Vagina (tissue), 2 donors: ENCODE measurements around the gene HOXC12.

Experiments
- CTCF ChIP-seq, 3 experiments: fragments of 450-650 bp in 2 of 3; fragments of 200-600 bp in 1 of 3; sonication (generic) in 1 of 3; IDR thresholded peaks; one replicate each; pipeline ENCODE4 v1.5.1; 2017 to 2019; ENCODE audit warnings: antibody characterized with exemption in 3 of 3, mild to moderate bottlenecking in 2 of 3, moderate library complexity in 2 of 3
- POLR2AphosphoS5 ChIP-seq, 2 donors: sonication (generic); formaldehyde crosslinking; IDR thresholded peaks; one replicate each; pipeline ENCODE4 v1.9.0; 2017; ENCODE audit warnings: antibody characterized with exemption in 2 of 2, mild to moderate bottlenecking in 2 of 2, low read depth in 1 of 2; ENCODE audit not compliant: insufficient read depth in 1 of 2

DNA sequence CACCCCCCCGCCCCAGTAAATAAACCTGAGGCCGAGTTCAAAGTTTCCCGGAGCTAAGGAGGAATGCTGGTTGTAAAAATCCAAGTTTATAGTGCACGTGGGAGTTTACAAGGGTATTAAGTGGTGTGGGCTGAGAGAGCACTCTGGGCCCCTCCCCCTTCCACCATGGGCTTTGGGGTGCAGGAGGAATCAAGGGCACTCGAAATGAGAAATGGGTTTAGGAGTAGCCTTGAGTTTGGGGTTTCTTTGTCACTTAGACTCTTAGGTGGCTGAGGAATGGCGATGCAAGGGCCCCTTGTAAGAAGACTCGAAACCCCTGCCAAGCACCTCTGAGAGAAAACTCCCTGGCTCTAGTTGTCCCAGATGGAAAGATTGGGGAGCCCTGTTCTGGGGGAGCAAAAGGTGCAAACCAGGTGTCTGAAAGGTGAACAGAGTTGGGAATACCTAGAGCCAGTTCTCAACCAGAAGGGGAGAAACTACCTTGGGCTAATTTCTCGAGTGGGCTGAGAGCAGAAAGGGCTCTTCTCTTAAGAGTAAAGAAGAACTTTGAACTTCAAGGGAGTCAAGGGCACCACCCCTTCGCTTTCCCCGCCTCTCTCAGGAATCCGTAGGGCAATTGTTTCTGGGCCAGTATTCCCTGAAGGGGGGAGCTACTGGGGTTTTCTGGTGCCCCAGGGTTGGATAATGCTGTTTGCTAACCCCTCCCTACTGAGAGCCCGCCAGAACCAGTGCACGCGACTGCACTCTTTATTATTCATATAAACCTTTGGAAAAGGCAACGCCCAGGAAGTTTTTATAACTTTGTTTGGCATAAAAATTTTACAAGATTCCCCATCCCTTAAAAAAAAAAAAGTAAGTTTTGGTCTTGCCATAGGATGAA is 24.0 kb downstream of the HOXC12 start:
- TF ChIP-seq CTCF (IDR thresholded peaks at IDR 0.05): no peak
- TF ChIP-seq POLR2AphosphoS5 (IDR thresholded peaks at IDR 0.05; ENCODE audit: insufficient read depth in 1 of 2, low read depth in 1 of 2): no peak
